NCI-H2227 (cell line): ENCODE measurements around the gene MRGPRG.
"Not testable (repeated sequence)": the region's sequence is repeated elsewhere in the genome, so short reads cannot be mapped to it uniquely, and the experiment has no call there.

Experiments used
- DNase-seq: peaks from one replicate; lab custom pipeline; 2025; ENCODE audit not compliant: unreplicated experiment; lab: John Stamatoyannopoulos, UW

MRGPRG gene, protein sequence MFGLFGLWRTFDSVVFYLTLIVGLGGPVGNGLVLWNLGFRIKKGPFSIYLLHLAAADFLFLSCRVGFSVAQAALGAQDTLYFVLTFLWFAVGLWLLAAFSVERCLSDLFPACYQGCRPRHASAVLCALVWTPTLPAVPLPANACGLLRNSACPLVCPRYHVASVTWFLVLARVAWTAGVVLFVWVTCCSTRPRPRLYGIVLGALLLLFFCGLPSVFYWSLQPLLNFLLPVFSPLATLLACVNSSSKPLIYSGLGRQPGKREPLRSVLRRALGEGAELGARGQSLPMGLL

GRCh38 chr11:3218483-3219280, at the start of gene MRGPRG:
Gene MRGPRG, minus strand, starts transcription at chr11:3218813. Its CDS starts 0 bp downstream, at chr11:3218813.
- no peak for DNase-seq

DNA sequence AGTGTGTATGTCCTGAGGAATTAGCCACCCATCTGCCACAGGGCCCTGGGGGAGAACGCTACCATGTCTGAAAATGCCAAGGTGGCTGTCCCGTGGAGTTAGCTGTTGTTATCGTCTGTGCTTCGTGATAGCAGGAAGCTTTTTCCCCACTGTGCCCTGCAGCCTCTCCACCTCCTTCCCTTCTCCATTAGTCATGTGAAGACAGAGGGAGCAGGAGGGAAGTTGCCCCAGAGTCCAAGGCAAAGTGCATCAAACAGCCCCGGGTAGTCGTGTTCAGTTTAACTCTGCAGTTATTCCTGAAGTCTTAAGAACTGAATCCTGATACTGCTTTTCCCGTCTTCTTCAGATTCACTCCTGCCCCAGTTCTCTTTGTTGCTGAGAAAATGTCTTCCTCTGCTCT, 43.9 kb upstream of the MRGPRG start:
- not testable (repeated sequence) for DNase-seq

DNA sequence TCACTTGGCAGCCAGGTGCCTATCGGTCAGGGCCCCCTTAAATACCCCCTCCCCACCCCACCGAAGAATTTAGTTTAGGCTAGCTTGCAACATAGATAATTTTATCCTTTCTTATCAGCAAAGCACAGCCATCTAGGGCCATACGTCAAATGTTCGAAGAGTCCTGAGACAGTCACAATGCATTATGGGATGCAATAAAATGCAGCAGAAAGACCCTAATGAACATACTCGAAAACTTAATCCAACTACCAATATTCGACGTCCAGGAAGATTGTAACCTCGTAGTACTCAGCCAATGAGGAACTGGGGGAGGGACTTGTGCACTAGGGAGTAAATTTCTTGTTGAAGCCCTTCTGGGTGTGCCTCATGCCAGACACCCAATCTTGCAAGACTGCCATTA, 43.2 kb upstream of the MRGPRG start:
- DNase-seq: not testable (repeated sequence)

DNA sequence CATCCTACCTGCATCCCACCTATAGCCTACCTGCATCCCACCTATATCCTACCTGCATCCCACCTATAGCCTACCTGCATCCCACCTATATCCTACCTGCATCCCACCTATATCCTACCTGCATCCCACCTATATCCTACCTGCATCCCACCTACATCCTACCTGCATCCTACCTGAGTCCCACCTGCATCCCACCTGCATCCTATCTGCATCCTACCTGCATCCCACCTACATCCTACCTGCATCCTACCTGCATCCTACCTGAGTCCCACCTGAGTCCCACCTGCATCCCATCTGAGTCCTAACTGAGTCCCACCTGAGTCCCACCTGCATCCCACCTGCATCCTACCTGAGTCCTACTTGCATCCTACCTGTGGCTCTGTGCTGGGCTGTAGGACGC, 38.9 kb upstream of the MRGPRG start:
- not testable (repeated sequence) for DNase-seq

DNA sequence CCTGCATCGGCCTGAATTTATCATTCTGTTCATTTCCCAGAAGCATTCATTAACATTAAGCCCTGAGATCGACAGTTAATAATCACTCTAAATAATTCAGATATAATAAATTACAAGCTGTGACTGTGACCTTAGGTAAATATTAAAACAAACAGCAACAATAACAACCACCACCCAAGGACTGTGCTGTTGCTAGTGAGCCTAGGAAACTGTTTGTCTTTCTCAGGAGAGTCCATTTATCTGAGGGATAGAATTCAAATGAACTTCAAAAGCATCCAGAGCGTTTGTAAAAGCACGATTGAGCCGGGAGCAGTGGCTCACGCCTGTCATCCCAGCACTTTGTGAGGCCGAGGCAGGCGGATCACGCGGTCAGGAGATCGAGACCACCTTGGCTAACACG, 36.6 kb upstream of the MRGPRG start:
- not testable (repeated sequence) for DNase-seq

DNA sequence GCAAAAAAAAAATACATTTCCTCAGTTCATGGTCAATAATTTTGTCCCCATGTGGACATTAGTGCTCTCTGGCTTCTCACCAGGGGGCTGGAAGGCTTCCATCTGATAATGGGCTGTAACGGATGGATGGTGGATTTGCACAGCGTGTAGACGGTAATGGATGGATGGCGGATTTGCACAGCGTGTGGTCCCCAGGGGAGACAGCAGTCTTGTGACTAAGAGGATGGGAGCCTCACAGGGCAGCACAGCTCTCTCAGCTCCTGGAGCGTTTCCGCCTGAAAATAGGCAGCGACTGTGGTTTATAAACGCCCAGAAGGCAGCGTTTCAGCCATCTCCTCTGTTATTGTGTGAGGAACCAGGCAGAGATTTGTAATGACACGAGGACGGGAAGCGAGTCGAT, 36.2 kb upstream of the MRGPRG start:
- not testable (repeated sequence) for DNase-seq

- DNase-seq: no peak
These were observed 26.5 kb upstream of the MRGPRG start for GRCh38 chr11:3245071-3245470.

GRCh38 chr11:3243880-3244279, 25.3 kb upstream of the MRGPRG start:
- no peak for DNase-seq

GRCh38 chr11:3237119-3237518, 18.5 kb upstream of the MRGPRG start:
- DNase-seq: no peak

- no peak for DNase-seq
These were observed 16.2 kb upstream of the MRGPRG start for GRCh38 chr11:3234846-3235245.

DNA sequence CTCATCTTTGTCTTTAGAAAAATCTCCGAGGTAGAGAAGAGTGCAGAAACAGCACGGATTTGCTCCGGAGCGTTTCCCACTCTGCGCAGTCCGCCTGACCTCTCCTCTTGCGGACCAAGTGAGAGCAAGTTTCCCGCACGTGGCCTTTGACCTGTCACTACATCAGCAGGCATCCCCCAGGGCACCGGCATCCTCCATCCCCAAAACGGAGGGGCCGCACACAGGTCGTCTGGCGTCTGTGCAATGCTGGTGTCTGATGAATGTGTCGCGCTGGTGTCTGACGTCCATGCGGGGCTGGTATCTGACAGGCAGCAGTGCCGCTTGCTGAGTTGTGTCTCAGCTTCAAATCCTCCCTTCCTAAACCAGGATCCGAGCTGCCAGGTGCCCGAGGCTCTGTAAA, 14.3 kb upstream of the MRGPRG start:
- DNase-seq: no peak

GRCh38 chr11:3231851-3232744, 13.5 kb upstream of the MRGPRG start, which contains the start of gene MRGPRE:
Gene MRGPRE, minus strand, starts transcription at chr11:3232417. Its CDS starts 3,618 bp downstream, at chr11:3228799.
- no peak for DNase-seq

GRCh38 chr11:3231550-3231850, 12.9 kb upstream of the MRGPRG start:
- no peak for DNase-seq

DNA sequence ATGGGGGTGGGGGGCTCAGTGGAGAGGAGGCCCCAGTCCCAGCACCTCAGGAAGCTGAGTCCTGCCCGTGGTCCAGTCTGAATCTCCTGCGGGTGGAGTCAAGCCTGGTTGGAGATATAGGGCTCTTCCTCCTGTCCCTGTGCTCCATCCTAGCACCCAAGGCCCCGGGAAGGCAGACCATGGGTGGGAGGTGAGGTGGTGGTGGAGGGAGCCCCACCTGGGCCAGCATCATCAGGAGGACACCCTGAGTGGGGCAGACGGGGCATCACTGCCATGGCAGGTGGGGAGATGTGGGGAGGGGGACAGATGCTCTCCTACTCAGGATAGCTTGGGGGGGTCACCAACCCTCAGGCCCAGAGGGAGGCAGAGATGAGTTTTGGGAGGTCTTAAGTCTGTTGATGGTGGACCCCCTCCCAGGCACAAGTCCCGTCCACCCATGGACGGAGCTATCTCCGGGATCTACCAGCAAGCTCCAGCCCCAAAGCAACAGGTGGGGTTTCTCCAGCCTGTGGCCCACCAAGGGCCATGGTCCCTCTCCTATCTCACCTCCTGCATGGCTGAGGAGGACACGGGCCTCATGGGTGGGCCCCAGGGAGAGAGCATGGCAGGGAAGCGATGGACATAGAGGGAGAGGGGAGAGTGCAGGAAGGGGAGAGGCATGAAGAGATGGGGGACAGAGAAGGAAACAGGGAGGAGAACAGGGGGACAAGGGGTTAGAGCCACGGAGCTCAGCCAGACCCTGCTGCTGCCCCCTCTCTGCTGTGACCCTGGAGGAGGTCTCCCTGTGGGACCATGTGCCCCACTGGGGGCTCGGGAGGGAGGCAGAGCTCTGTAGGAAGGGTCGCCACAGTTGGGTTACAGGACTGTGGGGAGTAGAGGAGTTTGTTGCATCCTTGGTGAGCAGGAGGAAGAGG, 12.3 kb upstream of the MRGPRG start:
- DNase-seq: no peak

DNA sequence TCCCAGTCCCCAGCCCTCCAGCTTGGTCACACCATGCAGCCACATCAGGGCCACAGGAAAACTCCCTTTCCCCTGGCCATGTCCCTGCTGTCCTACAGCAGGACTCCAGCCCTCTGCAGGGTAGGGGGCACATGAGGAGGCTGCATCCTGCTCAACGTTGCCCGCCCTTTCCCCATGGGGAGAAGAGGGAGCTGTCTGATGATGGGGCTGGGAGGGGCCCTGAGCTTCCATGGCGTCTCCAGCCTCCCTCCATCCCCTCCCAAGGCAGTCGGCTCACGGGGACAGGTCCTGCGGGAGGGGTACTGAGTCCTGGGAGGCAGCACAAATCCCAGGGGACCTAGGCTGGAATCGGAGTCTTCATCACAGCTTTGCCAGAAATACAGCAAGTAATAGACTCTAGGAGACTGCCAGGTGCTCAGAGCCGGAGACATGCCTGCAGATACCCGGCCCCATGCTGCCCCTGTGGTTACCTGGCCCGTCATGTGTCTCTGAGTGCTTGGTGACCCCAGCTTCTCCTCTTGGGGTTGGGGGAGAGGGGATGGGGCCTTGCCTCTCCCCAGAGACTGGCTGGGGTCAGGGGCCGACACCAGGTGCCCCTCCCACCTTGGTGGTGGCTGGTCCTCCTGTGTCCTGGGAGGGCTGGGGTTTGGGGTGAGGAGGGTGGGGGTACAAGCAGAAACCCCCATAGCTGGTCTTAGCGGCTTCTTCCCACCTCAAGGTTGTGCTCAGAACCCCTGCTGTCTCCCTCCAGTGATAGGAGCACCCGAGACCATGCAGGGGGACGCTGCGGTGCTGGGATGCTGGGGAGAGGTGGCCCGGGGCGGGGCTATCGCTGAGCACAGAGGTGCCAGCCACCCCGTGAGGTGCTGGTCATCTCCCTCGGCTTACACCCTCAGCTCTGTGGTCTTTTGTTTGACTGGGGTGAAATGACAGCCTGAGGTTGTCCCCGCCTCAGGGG, 11.3 kb upstream of the MRGPRG start:
- DNase-seq: no peak

DNA sequence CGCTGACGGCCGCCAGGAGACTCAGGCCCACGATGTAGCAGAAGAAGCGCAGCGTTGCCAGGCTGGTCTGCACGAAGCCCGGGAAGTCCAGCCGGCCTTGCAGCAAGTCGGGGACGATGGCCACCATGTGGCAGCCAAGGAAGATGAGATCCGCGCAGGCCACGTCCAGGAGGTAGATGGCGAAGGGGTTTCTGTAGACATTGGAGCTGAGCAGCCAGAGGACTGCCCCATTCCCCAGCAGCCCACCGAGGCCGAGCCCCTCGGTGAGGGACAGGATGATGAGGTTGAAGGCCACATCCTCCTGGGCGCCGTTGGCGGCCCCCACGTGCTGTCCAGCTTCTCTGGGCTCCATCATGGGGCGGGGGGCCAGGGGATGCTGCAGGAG, 9.8 kb upstream of the MRGPRG start:
- DNase-seq: no peak

GRCh38 chr11:3227568-3228444, 9.2 kb upstream of the MRGPRG start:
- DNase-seq: no peak

- DNase-seq: no peak
These were observed 8.4 kb upstream of the MRGPRG start for GRCh38 chr11:3226846-3227567.
